Measurements from ENCODE around the gene SFT2D1.
A peak's percentile ranks its signal among the peaks of the same experiment; 100 is the strongest.

Gene SFT2D1

DNA sequence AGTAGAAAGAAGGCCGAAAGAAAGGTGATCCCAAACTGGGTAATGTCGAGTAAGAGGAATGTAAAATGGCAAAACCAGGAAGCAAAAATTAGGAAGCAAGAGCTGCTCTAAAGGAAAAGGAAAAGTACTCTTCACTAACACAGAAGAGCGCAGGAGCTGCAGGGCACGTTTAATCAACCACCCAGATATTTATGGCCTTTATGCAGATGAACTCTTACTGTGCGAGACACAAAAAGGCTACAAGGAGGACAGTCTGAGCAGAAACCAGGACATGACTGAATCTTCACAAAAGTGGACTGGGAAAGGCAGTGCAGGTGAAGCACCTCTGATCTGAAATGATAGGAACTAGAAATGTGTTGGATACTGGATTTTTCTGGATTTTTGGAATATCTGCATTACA, 18.9 kb downstream of the SFT2D1 start:
- Mint-ChIP-seq H3K9me3 (no peaks in the 10 kb centered on the region), H3K36me3 (ENCODE audit: low read depth) (peaks cover 46% of the 10 kb centered on the region), H3K27ac (no peak overlapping the region), H3K4me3 (no peak overlapping the region), H3K4me1 (peaks cover 16% of the 10 kb centered on the region), H3K27me3 (ENCODE audit: low read depth) (no peaks in the 10 kb centered on the region)
- TF ChIP-seq, protein P1, sequence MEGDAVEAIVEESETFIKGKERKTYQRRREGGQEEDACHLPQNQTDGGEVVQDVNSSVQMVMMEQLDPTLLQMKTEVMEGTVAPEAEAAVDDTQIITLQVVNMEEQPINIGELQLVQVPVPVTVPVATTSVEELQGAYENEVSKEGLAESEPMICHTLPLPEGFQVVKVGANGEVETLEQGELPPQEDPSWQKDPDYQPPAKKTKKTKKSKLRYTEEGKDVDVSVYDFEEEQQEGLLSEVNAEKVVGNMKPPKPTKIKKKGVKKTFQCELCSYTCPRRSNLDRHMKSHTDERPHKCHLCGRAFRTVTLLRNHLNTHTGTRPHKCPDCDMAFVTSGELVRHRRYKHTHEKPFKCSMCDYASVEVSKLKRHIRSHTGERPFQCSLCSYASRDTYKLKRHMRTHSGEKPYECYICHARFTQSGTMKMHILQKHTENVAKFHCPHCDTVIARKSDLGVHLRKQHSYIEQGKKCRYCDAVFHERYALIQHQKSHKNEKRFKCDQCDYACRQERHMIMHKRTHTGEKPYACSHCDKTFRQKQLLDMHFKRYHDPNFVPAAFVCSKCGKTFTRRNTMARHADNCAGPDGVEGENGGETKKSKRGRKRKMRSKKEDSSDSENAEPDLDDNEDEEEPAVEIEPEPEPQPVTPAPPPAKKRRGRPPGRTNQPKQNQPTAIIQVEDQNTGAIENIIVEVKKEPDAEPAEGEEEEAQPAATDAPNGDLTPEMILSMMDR (IDR thresholded peaks at IDR 0.05; ENCODE audit: unreplicated experiment in 3 of 3) = no peak

DNA sequence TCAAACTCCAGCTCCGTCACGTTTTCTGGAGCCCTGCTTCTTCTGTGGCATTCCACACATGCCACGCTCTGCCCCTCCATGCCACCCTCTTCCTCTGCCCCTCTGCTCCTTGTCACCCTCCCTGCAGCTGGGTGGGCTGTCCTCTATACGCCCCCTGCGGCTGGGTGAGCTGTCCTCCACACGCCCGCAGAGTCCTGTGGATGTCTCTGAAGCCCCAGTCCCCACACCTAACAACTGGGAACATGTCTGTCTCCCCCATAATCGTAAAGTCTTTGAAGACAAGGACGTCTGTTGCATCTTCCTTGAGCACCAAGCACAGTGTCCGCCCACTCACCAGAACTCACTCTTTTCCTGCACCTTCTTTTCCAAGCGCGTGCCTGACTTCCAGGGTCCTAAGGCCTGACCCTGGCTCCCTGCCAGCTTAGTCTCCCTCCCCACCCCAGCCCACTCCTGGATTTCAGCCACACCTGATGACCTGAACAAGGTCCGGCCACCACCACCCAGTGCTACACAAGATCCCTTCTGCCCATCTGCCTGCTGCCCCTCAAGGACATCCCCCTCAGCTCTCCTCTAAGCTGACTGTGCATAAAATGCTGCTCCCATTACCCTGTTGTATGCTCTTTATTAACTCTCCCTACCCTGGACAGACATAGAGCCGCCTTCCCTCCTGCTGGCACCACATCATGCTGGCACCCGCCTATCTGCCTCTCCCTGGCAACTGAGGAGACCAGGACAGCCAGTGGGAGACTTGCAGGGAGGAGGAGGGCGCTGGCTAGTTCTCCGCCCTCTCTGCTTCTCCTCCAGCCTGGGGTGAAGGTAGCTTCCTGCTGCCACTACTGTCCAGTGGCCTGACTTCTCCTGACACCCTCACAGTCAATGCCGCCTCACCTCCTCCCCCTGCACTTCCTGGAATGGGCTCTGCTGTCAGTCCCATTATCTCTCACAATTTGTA, 23.4 kb downstream of the SFT2D1 start:
- peaks cover 33% of the 10 kb centered on the region for H3K4me1 Mint-ChIP-seq
- TF ChIP-seq, protein P1 (IDR thresholded peaks at IDR 0.05; ENCODE audit: unreplicated experiment in 3 of 3) = no peak
- peak overlapping the region; percentile 76 to 88 (median 81) for H3K27ac Mint-ChIP-seq
- peaks cover 3% of the 10 kb centered on the region for H3K27me3 Mint-ChIP-seq (ENCODE audit: low read depth)
- H3K4me3 Mint-ChIP-seq = peak overlapping the region in 2 of 3 experiments; percentile 1 to 4
- peaks cover 13% of the 10 kb centered on the region for H3K36me3 Mint-ChIP-seq (ENCODE audit: low read depth)
- H3K9me3 Mint-ChIP-seq = no peaks in the 10 kb centered on the region

DNA sequence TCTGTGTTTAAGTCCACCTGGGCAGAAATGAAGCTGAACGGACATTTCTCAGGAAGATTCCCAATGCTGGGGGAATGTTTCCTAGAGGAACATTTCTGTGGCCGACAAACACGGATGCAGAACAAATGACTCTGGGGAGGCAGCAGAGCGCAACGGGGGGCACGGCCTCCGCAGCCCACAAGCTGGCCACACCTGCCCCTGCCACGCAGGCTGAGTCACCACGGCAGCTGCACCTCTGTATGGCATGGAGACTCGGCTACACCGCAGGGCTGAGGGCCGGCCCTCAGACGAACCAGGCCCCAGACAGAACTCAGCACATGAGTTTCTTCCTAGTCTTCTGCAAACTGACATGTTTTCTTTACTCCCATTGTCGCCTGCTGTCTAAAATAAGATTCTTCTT, 24.1 kb downstream of the SFT2D1 start:
- H3K4me3 Mint-ChIP-seq = peak overlapping the region in 2 of 3 experiments; percentile 1 to 4
- no peaks in the 10 kb centered on the region for H3K9me3 Mint-ChIP-seq
- H3K27ac Mint-ChIP-seq = peak overlapping the region; percentile 76 to 88 (median 81)
- peaks cover 9% of the 10 kb centered on the region for H3K36me3 Mint-ChIP-seq (ENCODE audit: low read depth)
- peaks cover 3% of the 10 kb centered on the region for H3K27me3 Mint-ChIP-seq (ENCODE audit: low read depth)
- TF ChIP-seq, protein P1 (IDR thresholded peaks at IDR 0.05; ENCODE audit: unreplicated experiment in 3 of 3) = no peak
- peaks cover 33% of the 10 kb centered on the region for H3K4me1 Mint-ChIP-seq

DNA sequence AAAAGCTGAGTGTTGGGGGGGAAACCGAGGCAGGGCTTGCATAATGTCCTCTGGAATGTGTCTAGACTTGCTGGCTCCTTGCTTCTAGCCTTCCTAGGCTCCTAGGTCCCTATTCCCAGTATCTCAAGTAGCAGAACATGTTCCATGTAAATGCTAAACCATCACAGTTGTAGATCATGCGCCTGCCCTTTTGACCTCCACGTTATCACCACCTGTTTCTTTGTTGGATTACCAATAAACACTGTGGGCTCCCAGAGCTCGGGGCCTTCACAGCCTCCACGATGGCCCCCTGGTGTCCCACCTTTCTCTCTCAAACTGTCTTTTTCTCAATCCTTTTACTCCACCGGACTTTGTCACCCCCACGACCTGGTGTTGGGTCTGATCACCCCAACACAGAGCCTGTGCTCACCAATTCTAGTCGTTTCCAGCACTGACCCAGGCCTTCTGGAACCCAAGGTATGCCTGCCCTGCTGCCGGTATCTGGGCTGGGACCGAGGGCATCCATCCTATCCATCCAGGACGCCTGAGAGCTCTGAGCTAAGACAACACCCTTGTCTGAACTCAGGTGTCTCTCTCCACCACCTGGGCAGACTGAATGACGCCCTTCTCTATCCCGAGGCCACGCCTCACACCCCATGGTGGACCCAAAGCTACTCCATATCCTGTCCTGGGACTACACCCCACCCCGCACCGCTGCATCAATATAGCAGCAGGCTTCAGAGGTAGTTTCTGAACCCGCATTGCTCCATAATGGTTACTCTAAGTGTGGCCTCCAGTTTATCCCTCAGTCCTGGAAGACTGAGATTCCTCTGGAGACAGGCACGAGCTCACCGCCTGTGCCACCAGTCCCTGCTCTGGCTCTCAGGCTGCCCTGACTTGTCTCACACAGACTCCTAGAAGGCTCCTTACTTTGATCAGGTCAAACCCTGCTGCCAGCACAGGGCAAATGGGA, 24.8 kb downstream of the SFT2D1 start:
- H3K36me3 Mint-ChIP-seq (ENCODE audit: low read depth) = peaks cover 4% of the 10 kb centered on the region
- TF ChIP-seq, protein P1 (IDR thresholded peaks at IDR 0.05; ENCODE audit: unreplicated experiment in 3 of 3) = no peak
- peaks cover 3% of the 10 kb centered on the region for H3K27me3 Mint-ChIP-seq (ENCODE audit: low read depth)
- peaks cover 33% of the 10 kb centered on the region for H3K4me1 Mint-ChIP-seq
- no peak overlapping the region for H3K4me3 Mint-ChIP-seq
- H3K9me3 Mint-ChIP-seq = no peaks in the 10 kb centered on the region
- peak overlapping the region; percentile 62 to 88 (median 81) for H3K27ac Mint-ChIP-seq

DNA sequence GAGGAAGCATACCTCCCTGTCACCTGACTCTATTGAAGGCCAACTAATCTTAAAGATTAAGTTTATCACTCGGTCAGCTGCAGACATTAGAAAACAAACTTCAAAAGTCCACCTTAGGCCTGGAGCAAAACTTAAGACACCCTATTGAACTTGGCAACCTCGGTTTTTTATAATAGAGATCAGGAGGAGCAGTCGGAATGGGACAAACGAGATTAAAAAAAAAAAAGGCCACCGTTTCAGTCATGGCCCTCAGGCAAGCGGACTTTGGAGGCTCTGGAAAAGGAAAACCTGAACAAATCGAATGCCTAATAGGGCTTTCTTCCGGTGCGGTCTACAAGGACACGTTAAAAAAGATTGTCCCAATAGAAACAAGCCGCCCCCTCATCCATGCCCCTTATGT, 26.9 kb downstream of the SFT2D1 start:
- H3K36me3 Mint-ChIP-seq (ENCODE audit: low read depth) = no peaks in the 10 kb centered on the region
- peaks cover 12% of the 10 kb centered on the region for H3K27me3 Mint-ChIP-seq (ENCODE audit: low read depth)
- no peak overlapping the region for H3K4me3 Mint-ChIP-seq
- H3K4me1 Mint-ChIP-seq = peaks cover 33% of the 10 kb centered on the region
- no peak overlapping the region for H3K27ac Mint-ChIP-seq
- TF ChIP-seq, protein P1 (IDR thresholded peaks at IDR 0.05; ENCODE audit: unreplicated experiment in 3 of 3) = no peak
- H3K9me3 Mint-ChIP-seq = no peaks in the 10 kb centered on the region
